ENCODE data around the gene ACO2.
"Not testable (repeated sequence)": the region's sequence is repeated elsewhere in the genome, so short reads cannot be mapped to it uniquely, and the experiment has no call there.

Gene ACO2

GRCh38 chr22:41468381-41469217, at the start of gene ACO2, which contains the start of gene PHF5A:
TSS of gene ACO2 (plus strand) at chr22:41469117. CDS start at chr22:41469147, 30 bp downstream.
TSS of gene PHF5A (minus strand) at chr22:41468692. CDS start at chr22:41468653, 39 bp downstream.
- peak; percentile 98 for DNase-seq

- DNase-seq, result peak; percentile 61
These were observed 43.1 kb upstream of the ACO2 start for GRCh38 chr22:41425660-41426365.

GRCh38 chr22:41429232-41429950, 39.5 kb upstream of the ACO2 start:
- no peak for DNase-seq

- no peak for DNase-seq
These were observed 39.0 kb upstream of the ACO2 start for GRCh38 chr22:41429951-41430332.

GRCh38 chr22:41431656-41432055, 37.3 kb upstream of the ACO2 start:
- DNase-seq, result no peak

- not testable (repeated sequence) for DNase-seq
These were observed 35.4 kb upstream of the ACO2 start for GRCh38 chr22:41433480-41433879.

GRCh38 chr22:41434361-41435003, 34.4 kb upstream of the ACO2 start:
- DNase-seq, result not testable (repeated sequence)

GRCh38 chr22:41435560-41435959, 33.4 kb upstream of the ACO2 start:
- no peak for DNase-seq

GRCh38 chr22:41436322-41437113, 32.4 kb upstream of the ACO2 start:
- no peak for DNase-seq

GRCh38 chr22:41437198-41437597, 31.7 kb upstream of the ACO2 start:
- no peak for DNase-seq

GRCh38 chr22:41440511-41440910, 28.4 kb upstream of the ACO2 start:
- DNase-seq, result not testable (repeated sequence)

GRCh38 chr22:41442240-41442792, 26.6 kb upstream of the ACO2 start:
- DNase-seq, result no peak

- peak; percentile 96 for DNase-seq
These were observed 24.4 kb upstream of the ACO2 start for GRCh38 chr22:41444360-41445128.

GRCh38 chr22:41445129-41446056, 23.5 kb upstream of the ACO2 start:
- peak; percentile 34 for DNase-seq

GRCh38 chr22:41446057-41446501, 22.8 kb upstream of the ACO2 start:
- peak; percentile 25 for DNase-seq

GRCh38 chr22:41446639-41447434, 22.1 kb upstream of the ACO2 start, which contains the start of gene TOB2:
TSS of gene TOB2 (minus strand) at chr22:41446801. CDS start at chr22:41437345, 9,456 bp downstream.
- peak; percentile 97 for DNase-seq

GRCh38 chr22:41447435-41448188, 21.3 kb upstream of the ACO2 start:
- peak; percentile 78 for DNase-seq
